GM06990 (cell line): ENCODE results near the gene C6.

Source experiments
- DNase-seq: peaks from one replicate; pipeline ENCODE4 v3.0.0-alpha.2; 2011; ENCODE audit not compliant: insufficient read length; ENCODE audit errors: extremely low read depth
- H3K27me3 ChIP-seq: replicated peaks from 2 replicates; pipeline ENCODE4 v1.6.0; 2011; ENCODE audit warnings: low read length; ENCODE audit not compliant: control insufficient read depth, insufficient read depth
- H3K36me3 ChIP-seq: 2 replicates; pipeline ENCODE4 v1.5.1; 2011; ENCODE audit warnings: low read length; ENCODE audit not compliant: control insufficient read depth, insufficient read depth
- H3K4me3 ChIP-seq: replicated peaks from 2 replicates; pipeline ENCODE4 v1.5.1; 2011; ENCODE audit warnings: low read depth, mild to moderate bottlenecking, control low read depth, low read length
- TF ChIP-seq, protein P1 (sequence below): IDR thresholded peaks from 2 replicates; pipeline ENCODE4 v1.5.1; 2011; ENCODE audit warnings: low read length, control low read depth, mild to moderate bottlenecking, inconsistent platforms; ENCODE audit not compliant: insufficient read depth, poor library complexity, severe bottlenecking

Gene C6

DNA sequence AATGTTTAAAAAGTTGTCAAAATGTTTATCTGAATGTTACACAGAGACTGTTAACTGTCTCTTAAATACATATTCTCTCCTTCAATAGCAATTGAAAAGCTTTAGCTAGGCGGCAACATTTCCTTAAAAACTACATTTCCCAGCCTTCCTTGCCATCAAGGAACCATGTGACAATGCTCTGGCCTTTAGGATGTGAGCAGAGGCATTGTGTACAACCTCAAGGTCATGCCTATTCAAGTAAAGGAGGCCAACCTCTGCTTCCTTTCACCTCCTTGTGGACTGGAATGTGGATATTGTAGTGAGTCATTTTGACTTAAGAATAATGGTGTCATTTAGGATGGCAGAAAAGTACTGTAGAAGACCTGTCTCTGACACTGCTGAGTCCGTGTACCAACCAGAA is 118.5 kb downstream of the C6 start:
- Histone ChIP-seq H3K27me3 (no peaks in the 10 kb centered on the region), H3K36me3 (no peaks in the 10 kb centered on the region), H3K4me3 (no peak overlapping the region)
- TF ChIP-seq, protein P1, sequence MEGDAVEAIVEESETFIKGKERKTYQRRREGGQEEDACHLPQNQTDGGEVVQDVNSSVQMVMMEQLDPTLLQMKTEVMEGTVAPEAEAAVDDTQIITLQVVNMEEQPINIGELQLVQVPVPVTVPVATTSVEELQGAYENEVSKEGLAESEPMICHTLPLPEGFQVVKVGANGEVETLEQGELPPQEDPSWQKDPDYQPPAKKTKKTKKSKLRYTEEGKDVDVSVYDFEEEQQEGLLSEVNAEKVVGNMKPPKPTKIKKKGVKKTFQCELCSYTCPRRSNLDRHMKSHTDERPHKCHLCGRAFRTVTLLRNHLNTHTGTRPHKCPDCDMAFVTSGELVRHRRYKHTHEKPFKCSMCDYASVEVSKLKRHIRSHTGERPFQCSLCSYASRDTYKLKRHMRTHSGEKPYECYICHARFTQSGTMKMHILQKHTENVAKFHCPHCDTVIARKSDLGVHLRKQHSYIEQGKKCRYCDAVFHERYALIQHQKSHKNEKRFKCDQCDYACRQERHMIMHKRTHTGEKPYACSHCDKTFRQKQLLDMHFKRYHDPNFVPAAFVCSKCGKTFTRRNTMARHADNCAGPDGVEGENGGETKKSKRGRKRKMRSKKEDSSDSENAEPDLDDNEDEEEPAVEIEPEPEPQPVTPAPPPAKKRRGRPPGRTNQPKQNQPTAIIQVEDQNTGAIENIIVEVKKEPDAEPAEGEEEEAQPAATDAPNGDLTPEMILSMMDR: no peak
- no peak for DNase-seq

DNA sequence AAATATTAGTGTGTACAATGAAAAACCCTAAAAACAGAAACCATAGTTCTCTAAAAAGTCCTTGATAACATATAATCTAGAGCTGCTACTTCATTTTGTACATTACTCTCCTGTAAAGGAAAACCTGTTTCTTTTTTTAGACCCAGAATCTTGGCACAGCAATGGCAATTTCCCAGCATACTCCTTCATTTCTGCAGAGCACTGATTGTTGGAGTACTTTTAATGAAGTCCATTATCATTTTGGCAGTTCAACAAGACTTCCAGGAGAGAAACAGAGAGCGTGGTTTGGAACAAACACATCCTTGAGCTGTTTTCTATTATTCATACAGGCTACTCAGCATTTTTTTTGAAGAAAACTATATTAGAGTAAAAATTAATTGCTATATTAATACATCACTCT is 119.5 kb downstream of the C6 start:
- TF ChIP-seq, protein P1: no peak
- Histone ChIP-seq H3K4me3 (no peak overlapping the region), H3K27me3 (no peaks in the 10 kb centered on the region), H3K36me3 (no peaks in the 10 kb centered on the region)
- DNase-seq: no peak
